HFFc6 (cell line): ENCODE data around the gene STK39. TPM values are rescaled to one million over a fixed set of nuclear protein-coding genes. Genes with fewer than 3 reads are reported as not detected.

ENCODE experiments used
- DNase-seq: peaks from one replicate; pipeline ENCODE4 v3.0.0-alpha.2; 2018
- H3K27ac Mint-ChIP-seq: 2 replicates; pipeline ENCODE4 v1.8.0; 2020; ENCODE audit warnings: mild to moderate bottlenecking, mixed read lengths
- H3K27me3 Mint-ChIP-seq: 2 replicates; pipeline ENCODE4 v1.8.0; 2021; ENCODE audit warnings: mild to moderate bottlenecking, moderate library complexity, mixed read lengths; ENCODE audit not compliant: insufficient read depth
- H3K36me3 Mint-ChIP-seq: 2 replicates; pipeline ENCODE4 v1.8.0; 2021; ENCODE audit warnings: low read depth, mixed read lengths
- H3K4me1 Mint-ChIP-seq: 2 replicates; pipeline ENCODE4 v1.8.0; 2020; ENCODE audit warnings: low read depth, mixed read lengths
- H3K4me3 Mint-ChIP-seq: 2 replicates; pipeline ENCODE4 v1.8.0; 2020; ENCODE audit warnings: mild to moderate bottlenecking, moderate library complexity, mixed read lengths
- H3K9me3 Mint-ChIP-seq: 2 replicates; pipeline ENCODE4 v1.8.0; 2020; ENCODE audit warnings: mild to moderate bottlenecking, mixed read lengths
- total RNA-seq, 6 experiments: library from RNA; stranded (reverse); fragmentation: NEBNext Ultra II Directional; extraction: Animal tissue kit (Norgen Biotek cat#: 25700); gene quantifications; 2 replicates in 1 of 6; 3 replicates in 5 of 6; pipeline ENCODE4 v1.2.3, GENCODE V29; 2021
- TF ChIP-seq, protein P1 (sequence below): fragments of 200-600 bp; sonication (generic); IDR thresholded peaks from 2 replicates; pipeline ENCODE4 v1.5.0; 2021; ENCODE audit warnings: antibody characterized with exemption, mild to moderate bottlenecking

STK39 gene
- total RNA-seq, 6 experiments from 2014 or later = 27.7 to 36.4 (median 33.4) TPM

GRCh38 chr2:168191955-168192785 lies 55.2 kb downstream of the STK39 start:
- Mint-ChIP-seq H3K36me3 (peaks cover 10% of the 10 kb centered on the region), H3K4me1 (peaks cover 65% of the 10 kb centered on the region), H3K9me3 (no peaks in the 10 kb centered on the region), H3K27ac (no peak overlapping the region; the same call in 1 of the 2 replicates), H3K4me3 (no peak overlapping the region), H3K27me3 (peaks cover 2% of the 10 kb centered on the region; the same call in 1 of the 2 replicates)
- DNase-seq = no peak
- TF ChIP-seq, protein P1, sequence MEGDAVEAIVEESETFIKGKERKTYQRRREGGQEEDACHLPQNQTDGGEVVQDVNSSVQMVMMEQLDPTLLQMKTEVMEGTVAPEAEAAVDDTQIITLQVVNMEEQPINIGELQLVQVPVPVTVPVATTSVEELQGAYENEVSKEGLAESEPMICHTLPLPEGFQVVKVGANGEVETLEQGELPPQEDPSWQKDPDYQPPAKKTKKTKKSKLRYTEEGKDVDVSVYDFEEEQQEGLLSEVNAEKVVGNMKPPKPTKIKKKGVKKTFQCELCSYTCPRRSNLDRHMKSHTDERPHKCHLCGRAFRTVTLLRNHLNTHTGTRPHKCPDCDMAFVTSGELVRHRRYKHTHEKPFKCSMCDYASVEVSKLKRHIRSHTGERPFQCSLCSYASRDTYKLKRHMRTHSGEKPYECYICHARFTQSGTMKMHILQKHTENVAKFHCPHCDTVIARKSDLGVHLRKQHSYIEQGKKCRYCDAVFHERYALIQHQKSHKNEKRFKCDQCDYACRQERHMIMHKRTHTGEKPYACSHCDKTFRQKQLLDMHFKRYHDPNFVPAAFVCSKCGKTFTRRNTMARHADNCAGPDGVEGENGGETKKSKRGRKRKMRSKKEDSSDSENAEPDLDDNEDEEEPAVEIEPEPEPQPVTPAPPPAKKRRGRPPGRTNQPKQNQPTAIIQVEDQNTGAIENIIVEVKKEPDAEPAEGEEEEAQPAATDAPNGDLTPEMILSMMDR = no peak

- TF ChIP-seq, protein P1 = no peak
- peaks cover 75% of the 10 kb centered on the region for H3K4me1 Mint-ChIP-seq
Measured at GRCh38 chr2:168190590-168191336, 56.6 kb downstream of the STK39 start.

DNA sequence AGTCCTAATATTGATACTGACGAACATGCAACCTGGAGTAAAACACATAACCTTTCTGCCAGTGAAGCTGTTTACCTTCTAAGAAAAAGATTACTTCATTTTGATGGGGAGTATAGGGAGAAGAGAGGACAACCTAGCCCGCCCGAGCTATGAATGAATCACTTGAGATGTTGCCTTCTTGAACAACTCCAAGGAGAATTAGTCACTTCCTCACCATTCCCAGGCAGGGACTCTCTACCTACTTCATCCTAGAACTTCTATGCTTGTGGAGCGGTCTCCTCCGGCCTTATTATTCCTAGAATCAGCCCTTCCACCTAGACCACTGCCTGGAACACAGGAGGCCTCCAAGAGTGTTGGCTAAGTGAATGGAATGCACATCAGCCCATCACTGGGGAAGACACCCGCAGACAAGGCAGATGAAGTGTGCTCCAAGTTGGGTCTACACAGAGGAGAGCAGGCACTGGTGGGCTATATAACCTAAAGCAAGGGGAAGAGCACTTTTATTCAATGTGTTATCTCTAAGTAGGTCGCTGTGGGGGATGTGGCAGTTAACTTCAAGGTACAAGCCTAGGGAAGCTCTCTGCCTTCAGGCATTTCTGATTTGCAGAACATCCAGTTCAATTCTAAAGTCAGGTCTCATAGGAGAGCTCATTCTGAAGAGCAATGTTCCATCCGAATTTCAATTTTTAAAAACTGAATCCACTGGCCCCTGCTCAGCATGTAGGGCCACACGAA lies 57.4 kb downstream of the STK39 start:
- H3K4me3 Mint-ChIP-seq = peak overlapping the region; percentile 54
- no peaks in the 10 kb centered on the region for H3K36me3 Mint-ChIP-seq
- peaks cover 77% of the 10 kb centered on the region for H3K4me1 Mint-ChIP-seq
- DNase-seq = peak; percentile 66
- H3K27me3 Mint-ChIP-seq = peaks cover 2% of the 10 kb centered on the region; the same call in 1 of the 2 replicates
- no peaks in the 10 kb centered on the region for H3K9me3 Mint-ChIP-seq
- H3K27ac Mint-ChIP-seq = peak overlapping the region; percentile 81
- TF ChIP-seq, protein P1 = no peak

More at GRCh38 chr2:168190590-168191336, 56.6 kb downstream of the STK39 start:
- Mint-ChIP-seq H3K27ac (peak overlapping the region; percentile 81), H3K4me3 (no peak overlapping the region; the same call in 1 of the 2 replicates), H3K36me3 (no peaks in the 10 kb centered on the region), H3K27me3 (peaks cover 2% of the 10 kb centered on the region; the same call in 1 of the 2 replicates), H3K9me3 (no peaks in the 10 kb centered on the region)
- DNase-seq = no peak

DNA sequence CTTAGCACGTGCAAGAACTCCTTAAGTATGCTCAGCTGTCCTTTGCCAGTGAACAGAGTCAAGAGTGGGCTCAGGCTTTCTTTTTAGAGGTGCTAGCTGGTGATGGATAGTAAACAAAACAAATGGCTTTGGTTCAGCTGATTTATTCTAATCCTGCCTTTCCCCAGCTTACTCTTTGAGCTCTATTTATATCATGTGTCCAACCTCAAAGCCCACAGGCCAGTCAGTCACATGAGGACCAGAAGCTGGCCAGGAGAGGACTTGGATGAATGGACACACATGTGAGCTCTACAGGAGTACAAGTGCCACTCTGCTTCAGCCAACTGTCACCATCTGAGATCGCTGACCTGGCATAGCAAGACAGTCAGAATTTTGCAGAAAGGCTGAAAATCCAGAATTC lies 59.4 kb downstream of the STK39 start:
- no peaks in the 10 kb centered on the region for H3K36me3 Mint-ChIP-seq
- peaks cover 2% of the 10 kb centered on the region; the same call in 1 of the 2 replicates for H3K27me3 Mint-ChIP-seq
- H3K9me3 Mint-ChIP-seq = no peaks in the 10 kb centered on the region
- TF ChIP-seq, protein P1 = no peak
- peaks cover 82% of the 10 kb centered on the region for H3K4me1 Mint-ChIP-seq
- no peak overlapping the region for H3K27ac Mint-ChIP-seq
- no peak for DNase-seq
- no peak overlapping the region for H3K4me3 Mint-ChIP-seq

GRCh38 chr2:168186452-168186851 lies 60.9 kb downstream of the STK39 start:
- Mint-ChIP-seq H3K4me1 (peaks cover 78% of the 10 kb centered on the region), H3K9me3 (no peaks in the 10 kb centered on the region), H3K36me3 (peaks cover 3% of the 10 kb centered on the region), H3K27me3 (peaks cover 2% of the 10 kb centered on the region; the same call in 1 of the 2 replicates), H3K4me3 (no peak overlapping the region), H3K27ac (no peak overlapping the region; the same call in 1 of the 2 replicates)
- TF ChIP-seq, protein P1 = no peak
- no peak for DNase-seq
